Endothelial cell of umbilical vein (primary cell): ENCODE data around the gene SLC9C2. TPM values are rescaled to one million over a fixed set of nuclear protein-coding genes. Genes with fewer than 3 reads are reported as not detected.

Experiments
- BruUV-seq: library from RNA; stranded (reverse); fragments of 400-500 nt; replicated peaks from 2 replicates; lab custom pipeline; 2021; lab: Mats Ljungman, UMichigan
- CTCF ChIA-PET: fragments of 300-600, 350-600 bp; sonication (Branson Sonifier 250); formaldehyde crosslinking; loops from one replicate; lab custom pipeline; 2021; ENCODE audit warnings: antibody characterized with exemption, inconsistent platforms; lab: Charles Lee
- POLR2A ChIA-PET: fragments of 300-600, 350-600 bp; sonication (Branson Sonifier 250); formaldehyde crosslinking; loops from one replicate; lab custom pipeline; 2021; ENCODE audit warnings: antibody characterized with exemption, inconsistent platforms; lab: Charles Lee
- DNase-seq: peaks from one replicate; pipeline ENCODE4 v3.0.0-alpha.2; 2011; ENCODE audit warnings: low read depth, low spot score
- FAIRE-seq: peaks from 2 replicates; lab custom pipeline; 2011; peaks lifted over from hg19 to GRCh38; lab: Jason Lieb, UNC
- H2AFZ ChIP-seq: 2 replicates; pipeline ENCODE4 v1.6.0; 2012; ENCODE audit warnings: low read depth, low read length, control low read depth, inconsistent platforms
- H3K27ac ChIP-seq: 2 replicates; pipeline ENCODE4 v1.5.1; 2011; ENCODE audit warnings: low read depth, mild to moderate bottlenecking, control low read depth, low read length, moderate library complexity; ENCODE audit not compliant: insufficient read depth
- H3K27me3 ChIP-seq, 2 experiments: 2 replicates each; pipeline versions ENCODE4 v1.6.0 to v1.6.1; 2011; ENCODE audit warnings: low read length in 2 of 2, mixed read lengths in 1 of 2; ENCODE audit not compliant: control insufficient read depth in 2 of 2, insufficient read depth in 2 of 2
- H3K36me3 ChIP-seq, 2 experiments: 2 replicates in 1 of 2; 3 replicates in 1 of 2; pipeline ENCODE4 v1.5.1; 2011; ENCODE audit warnings: low read length in 2 of 2, mild to moderate bottlenecking in 1 of 2, moderate library complexity in 1 of 2; ENCODE audit not compliant: control insufficient read depth in 2 of 2, insufficient read depth in 2 of 2; ENCODE audit errors: extremely low read depth in 1 of 2
- H3K4me1 ChIP-seq: 3 replicates; pipeline ENCODE4 v1.5.1; 2011; ENCODE audit warnings: mild to moderate bottlenecking, low read length; ENCODE audit not compliant: control insufficient read depth, insufficient read depth; ENCODE audit errors: extremely low read depth
- H3K4me2 ChIP-seq: 2 replicates; pipeline ENCODE4 v1.6.1; 2011; ENCODE audit warnings: low read length, control low read depth, mixed read lengths; ENCODE audit not compliant: insufficient read depth
- H3K4me3 ChIP-seq, 3 experiments: fragments of 200-600 bp in 1 of 3; sonication (generic), shearing (Covaris generic) in 1 of 3; replicated peaks in 1 of 3; 2 replicates each; pipeline ENCODE4 v1.5.1; 2011 to 2016; ENCODE audit warnings: control low read depth in 3 of 3, low read length in 3 of 3, mild to moderate bottlenecking in 2 of 3, inconsistent platforms in 1 of 3, low read depth in 1 of 3, moderate library complexity in 1 of 3; ENCODE audit not compliant: insufficient read depth in 1 of 3
- H3K79me2 ChIP-seq: 2 replicates; pipeline ENCODE4 v1.6.0; 2012; ENCODE audit warnings: low read length, inconsistent platforms; ENCODE audit not compliant: control insufficient read depth, insufficient read depth
- H3K9ac ChIP-seq: replicated peaks from 2 replicates; pipeline ENCODE3; 2011; ENCODE audit warnings: low read length, control low read depth; ENCODE audit not compliant: insufficient read depth; ENCODE audit errors: extremely low read depth
- H3K9me1 ChIP-seq: replicated peaks from 3 replicates; pipeline ENCODE4 v1.6.0; 2011; ENCODE audit warnings: mild to moderate bottlenecking, low read length; ENCODE audit not compliant: control insufficient read depth, insufficient read depth; ENCODE audit errors: extremely low read depth
- H3K9me3 ChIP-seq: replicated peaks from 2 replicates; pipeline ENCODE4 v1.5.1; 2012; ENCODE audit warnings: low read length, inconsistent platforms; ENCODE audit not compliant: control insufficient read depth, insufficient read depth
- H4K20me1 ChIP-seq: replicated peaks from 2 replicates; pipeline ENCODE3; 2011; ENCODE audit warnings: mild to moderate bottlenecking, low read length; ENCODE audit not compliant: control insufficient read depth, insufficient read depth; ENCODE audit errors: extremely low read depth
- CTCF ChIP-seq, 2 donors: IDR thresholded peaks; 1 replicate in 1 of 2; 2 replicates in 1 of 2; pipeline ENCODE4 v1.5.1; 2011; ENCODE audit warnings: low read length in 2 of 2, mild to moderate bottlenecking in 2 of 2, moderate library complexity in 2 of 2, control low read depth in 1 of 2, inconsistent platforms in 1 of 2, low read depth in 1 of 2; ENCODE audit not compliant: insufficient read depth in 1 of 2; ENCODE audit errors: extremely low read depth in 1 of 2
- EZH2 ChIP-seq: IDR thresholded peaks from 2 replicates; pipeline ENCODE4 v1.6.1; 2012; ENCODE audit warnings: borderline replicate concordance, low read depth, mild to moderate bottlenecking, moderate library complexity, low read length, inconsistent platforms; ENCODE audit not compliant: severe bottlenecking
- FOS ChIP-seq: IDR thresholded peaks from 2 replicates; pipeline ENCODE4 v1.6.1; 2011; ENCODE audit warnings: mild to moderate bottlenecking, low read length, moderate library complexity, borderline replicate concordance; ENCODE audit not compliant: insufficient read depth
- GATA2 ChIP-seq: IDR thresholded peaks from 2 replicates; pipeline ENCODE4 v1.7.0; 2011; ENCODE audit warnings: low read depth, mild to moderate bottlenecking, moderate library complexity, mixed read lengths, low read length; ENCODE audit not compliant: insufficient read length, insufficient read depth
- JUN ChIP-seq: IDR thresholded peaks from 2 replicates; pipeline ENCODE4 v1.6.1; 2011; ENCODE audit warnings: borderline replicate concordance, low read depth; ENCODE audit not compliant: insufficient read length, insufficient read depth
- MYC ChIP-seq: IDR thresholded peaks from one replicate; pipeline ENCODE4 v1.6.1; 2011; ENCODE audit warnings: mild to moderate bottlenecking, low read depth, low read length
- POLR2A ChIP-seq: IDR thresholded peaks from 2 replicates; pipeline ENCODE4 v1.6.1; 2012; ENCODE audit warnings: low read depth, mild to moderate bottlenecking, control low read depth, low read length
- POLR2AphosphoS5 ChIP-seq: IDR thresholded peaks from 2 replicates; pipeline ENCODE4 v1.6.1; 2012; ENCODE audit warnings: low read depth, mild to moderate bottlenecking, control low read depth, low read length, moderate library complexity; ENCODE audit not compliant: insufficient read depth
- dilution Hi-C: fragments of 300-500 bp; cut with MboI; formaldehyde crosslinking; loops from one replicate; pipeline ENCODE4 v1.15.0; 2019; ENCODE audit warnings: low sequenced_read_pairs; ENCODE audit not compliant: extremely low pct_ligation_motif_present
- intact Hi-C: fragments of 100-400 bp; cut with micrococcal nuclease; formaldehyde crosslinking; loops from one replicate; pipeline ENCODE4 v1.10.0; 2022
- polyA plus RNA-seq, 4 experiments: library from polyadenylated mRNA; depleted of rRNA in 3 of 4; stranded (reverse) in 3 of 4; unstranded in 1 of 4; fragments of >200 nt; gene quantifications; 2 replicates each; pipeline versions ENCODE4 v1.2.1 to v1.2.3, GENCODE V29; 2011 to 2012; ENCODE audit warnings: missing spikeins in 1 of 4
- total RNA-seq: library from RNA; stranded (reverse); gene quantifications from 2 replicates; pipeline ENCODE4 v1.2.3, GENCODE V29; 2021
- TF ChIP-seq, protein P1 (sequence below): IDR thresholded peaks from 2 replicates; pipeline ENCODE4 v1.6.1; 2011; ENCODE audit not compliant: insufficient read depth, insufficient read length

SLC9C2 gene
- total and polyA plus RNA-seq, 2 donors (not counting 3 experiments of a cell fraction or from before 2014, with no cell fraction given): 0.15 TPM; not detected in 1

DNA sequence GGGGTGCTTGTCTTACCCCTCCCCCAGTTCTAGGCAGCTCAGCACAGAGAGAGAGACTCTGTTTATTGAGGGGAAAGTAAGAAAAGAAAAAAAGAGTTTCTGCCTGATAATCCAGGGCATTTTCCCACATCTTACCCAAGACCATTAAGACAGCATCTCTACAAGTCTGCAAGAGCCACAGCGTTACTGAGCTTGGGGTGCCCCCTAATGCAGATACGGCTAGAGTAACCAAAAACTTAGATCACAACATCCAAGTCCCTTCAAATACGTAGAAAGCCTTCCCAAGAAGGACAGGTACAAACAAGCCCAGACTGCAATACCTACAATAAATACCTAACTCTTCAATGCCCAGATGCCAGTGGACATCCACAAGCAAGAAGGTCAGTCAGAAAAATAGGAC, 26.0 kb upstream of the SLC9C2 start:
- CTCF ChIA-PET: no interaction called here

More for the DNA sequence above, 26.0 kb upstream of the SLC9C2 start:
- POLR2A ChIA-PET: no interaction called here
- Histone ChIP-seq H3K4me3 (no peak overlapping the region), H3K4me1 (no peaks in the 10 kb centered on the region), H3K9ac (no peak overlapping the region), H3K4me2 (no peak overlapping the region), H3K27me3 (peaks cover 0 to 2% of the 10 kb centered on the region in 2 experiments), H2AFZ (no peak overlapping the region), H3K36me3 (no peaks in the 10 kb centered on the region), H3K9me1 (no peaks in the 10 kb centered on the region), H3K9me3 (no peaks in the 10 kb centered on the region), H3K27ac (no peak overlapping the region), H4K20me1 (no peaks in the 10 kb centered on the region), H3K79me2 (no peaks in the 10 kb centered on the region)
- intact Hi-C loops: no loop called here
- TF ChIP-seq JUN (no peak), EZH2 (no peak), CTCF (IDR thresholded peaks at IDR 0.05; ENCODE audit: extremely low read depth in 1 of 2, insufficient read depth in 1 of 2, low read depth in 1 of 2, low read length in 2 of 2) (no peak), FOS (no peak), POLR2AphosphoS5 (no peak), GATA2 (no peak), MYC (no peak), POLR2A (no peak)
- TF ChIP-seq, protein P1, sequence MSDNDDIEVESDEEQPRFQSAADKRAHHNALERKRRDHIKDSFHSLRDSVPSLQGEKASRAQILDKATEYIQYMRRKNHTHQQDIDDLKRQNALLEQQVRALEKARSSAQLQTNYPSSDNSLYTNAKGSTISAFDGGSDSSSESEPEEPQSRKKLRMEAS: no peak
- no peak for FAIRE-seq
- DNase-seq: no peak
- dilution Hi-C loops: no loop called here
- BruUV-seq: no TSS peak
